Common myeloid progenitor, CD34-positive (primary cell): Measurements from ENCODE around the gene SMIM33.

ENCODE experiments used
- CTCF ChIA-PET: fragments of 350-600 bp; sonication (Branson Sonifier 250); formaldehyde crosslinking; loops from one replicate; lab custom pipeline; 2021; ENCODE audit warnings: antibody characterized with exemption; lab: Charles Lee
- POLR2A ChIA-PET: fragments of 350-600 bp; sonication (Branson Sonifier 250); formaldehyde crosslinking; loops from one replicate; lab custom pipeline; 2021; ENCODE audit warnings: antibody characterized with exemption; lab: Charles Lee
- DNase-seq, 3 donors: peaks; one replicate each; pipeline versions ENCODE4 v3.0.0 to v3.0.0-alpha.2; 2013
- H3K27ac ChIP-seq, 2 experiments: 1 replicate in 1 of 2; 2 replicates in 1 of 2; pipeline ENCODE4 v1.7.0; 2013; ENCODE audit warnings: inconsistent platforms in 2 of 2, low read length in 2 of 2, mild to moderate bottlenecking in 2 of 2, low read depth in 1 of 2, moderate library complexity in 1 of 2; ENCODE audit not compliant: severe bottlenecking in 2 of 2, insufficient read depth in 1 of 2, poor library complexity in 1 of 2
- H3K27me3 ChIP-seq, 5 experiments: replicated peaks in 2 of 5; 1 replicate in 3 of 5; 2 replicates in 2 of 5; pipeline versions ENCODE4 v1.6.1 to v1.7.0; 2013; ENCODE audit warnings: low read length in 4 of 5, mild to moderate bottlenecking in 2 of 5, moderate library complexity in 2 of 5, inconsistent platforms in 1 of 5; ENCODE audit not compliant: insufficient read depth in 5 of 5, control insufficient read depth in 4 of 5
- H3K36me3 ChIP-seq, 4 experiments: 1 replicate in 2 of 4; 2 replicates in 2 of 4; pipeline versions ENCODE4 v1.6.1 to v1.7.0; 2013; ENCODE audit warnings: low read length in 3 of 4, control low read depth in 1 of 4, mild to moderate bottlenecking in 1 of 4; ENCODE audit not compliant: control insufficient read depth in 4 of 4, insufficient read depth in 4 of 4
- H3K4me1 ChIP-seq, 4 experiments: 1 replicate in 3 of 4; 2 replicates in 1 of 4; pipeline versions ENCODE4 v1.6.1 to v1.7.1; 2013; ENCODE audit warnings: low read length in 3 of 4, mild to moderate bottlenecking in 3 of 4, control low read depth in 1 of 4, inconsistent platforms in 1 of 4, moderate library complexity in 1 of 4; ENCODE audit not compliant: control insufficient read depth in 4 of 4, insufficient read depth in 4 of 4; ENCODE audit errors: control extremely low read depth in 1 of 4
- H3K4me3 ChIP-seq, 7 experiments: 1 replicate in 4 of 7; 2 replicates in 3 of 7; pipeline versions ENCODE4 v1.5.1 to v1.7.0; 2013; ENCODE audit warnings: mild to moderate bottlenecking in 7 of 7, low read length in 6 of 7, moderate library complexity in 6 of 7, inconsistent platforms in 2 of 7, low read depth in 2 of 7, control low read depth in 1 of 7; ENCODE audit not compliant: insufficient read depth in 4 of 7, control insufficient read depth in 1 of 7; ENCODE audit errors: extremely low read depth in 1 of 7
- H3K9me3 ChIP-seq, 5 experiments: 1 replicate in 4 of 5; 2 replicates in 1 of 5; pipeline versions ENCODE4 v1.6.1 to v1.7.1; 2013; ENCODE audit warnings: low read length in 4 of 5, mild to moderate bottlenecking in 2 of 5, inconsistent platforms in 1 of 5, low read depth in 1 of 5, moderate library complexity in 1 of 5; ENCODE audit not compliant: control insufficient read depth in 4 of 5, insufficient read depth in 2 of 5; ENCODE audit errors: control extremely low read depth in 1 of 5
- WGBS: methylation state at CpG from one replicate; pipeline ENCODE4 v1.1.5; 2013; ENCODE audit not compliant: insufficient coverage; 5-methylcytosine and 5-hydroxymethylcytosine counted together

SMIM33 gene

DNA sequence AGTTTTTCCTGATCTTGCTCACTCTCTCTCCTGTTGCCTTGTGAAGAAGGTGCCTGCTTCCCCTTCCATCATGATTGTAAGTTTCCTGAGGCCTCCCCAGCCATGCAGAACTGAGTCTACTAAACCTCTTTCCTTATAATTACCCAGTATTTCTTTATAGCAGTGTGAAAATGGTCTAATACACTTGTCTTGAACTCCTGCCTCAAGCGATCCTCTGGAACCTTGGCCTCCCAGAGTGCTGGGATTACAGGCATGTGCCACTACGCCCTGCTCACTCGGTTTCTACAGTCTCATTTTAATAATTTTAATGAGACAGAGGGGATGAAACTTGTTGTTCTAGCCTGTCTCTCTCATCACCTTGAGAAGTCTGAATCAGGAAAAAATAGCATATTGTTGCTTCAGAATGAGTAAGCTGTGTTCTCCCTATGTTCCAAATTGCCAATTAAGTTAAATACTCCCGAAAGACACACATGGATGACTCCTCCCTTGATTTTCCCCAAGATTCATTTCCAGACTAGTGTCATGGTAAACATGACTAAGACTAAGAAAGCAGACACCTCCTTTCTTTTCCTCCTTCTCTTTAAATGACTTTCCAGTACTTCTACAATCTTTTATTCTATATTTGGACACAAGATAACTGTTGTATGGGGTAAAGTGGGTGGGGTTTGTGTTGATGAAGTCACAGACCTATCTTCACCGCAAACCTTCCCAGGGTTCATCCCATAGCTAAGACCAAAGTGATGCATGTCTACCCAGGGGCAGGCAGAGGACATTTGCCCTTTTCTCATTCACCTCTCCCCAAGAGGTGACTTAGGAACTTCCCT, 23.6 kb upstream of the SMIM33 start:
- CTCF ChIA-PET, result interaction anchor here (0.9 to 1.8 kb wide), 6 partner anchors 9 to 67 kb away, joined by 3 to 10 read pairs (median 3); no protein-coding TSS in a partner anchor
- POLR2A ChIA-PET, result no interaction called here
- no peak for DNase-seq

DNA sequence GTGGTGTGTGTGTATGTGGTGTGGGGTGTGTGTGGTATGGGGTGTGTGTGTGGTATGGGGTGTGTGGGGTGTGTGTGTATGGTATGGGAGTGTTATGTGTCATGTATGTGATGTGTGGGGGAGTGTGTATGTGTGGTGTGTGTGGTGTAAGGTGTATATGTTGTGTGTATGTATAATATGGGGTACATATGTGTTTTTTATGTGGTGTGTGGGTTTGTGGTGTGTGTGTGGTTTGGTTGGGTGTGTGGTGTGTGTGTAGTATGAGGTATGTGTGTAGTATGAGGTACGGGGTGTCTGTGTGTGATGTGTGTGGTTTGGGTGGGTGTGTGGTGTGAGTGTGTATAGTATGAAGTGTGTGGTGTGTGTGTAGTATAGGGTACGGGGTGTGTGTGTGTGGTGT, 19.6 kb upstream of the SMIM33 start:
- CTCF ChIA-PET, result interaction anchor here (0.6 kb wide), 1 partner anchor 127 kb away, joined by 3 read pairs; no protein-coding TSS in a partner anchor
- Histone ChIP-seq H3K36me3 (no peaks in the 10 kb centered on the region), H3K4me3 (no peak overlapping the region), H3K27me3 (no peaks in the 10 kb centered on the region), H3K9me3 (no peaks in the 10 kb centered on the region), H3K4me1 (no peaks in the 10 kb centered on the region), H3K27ac (no peak overlapping the region)
- no peak for DNase-seq
- POLR2A ChIA-PET, result no interaction called here
- 83% methylated on average over 2 of the region's 2 CpGs for WGBS

More for the DNA sequence above, 23.6 kb upstream of the SMIM33 start:
- peaks cover 5 to 23% (median 21%) of the 10 kb centered on the region in 4 experiments for H3K4me1 ChIP-seq
- H3K27me3 ChIP-seq, result no peaks in the 10 kb centered on the region
- WGBS, result 100% methylated on average over 3 of the region's 5 CpGs
- H3K9me3 ChIP-seq, result no peaks in the 10 kb centered on the region
- H3K4me3 ChIP-seq, result no peak overlapping the region
- no peaks in the 10 kb centered on the region for H3K36me3 ChIP-seq
- H3K27ac ChIP-seq, result no peak overlapping the region

DNA sequence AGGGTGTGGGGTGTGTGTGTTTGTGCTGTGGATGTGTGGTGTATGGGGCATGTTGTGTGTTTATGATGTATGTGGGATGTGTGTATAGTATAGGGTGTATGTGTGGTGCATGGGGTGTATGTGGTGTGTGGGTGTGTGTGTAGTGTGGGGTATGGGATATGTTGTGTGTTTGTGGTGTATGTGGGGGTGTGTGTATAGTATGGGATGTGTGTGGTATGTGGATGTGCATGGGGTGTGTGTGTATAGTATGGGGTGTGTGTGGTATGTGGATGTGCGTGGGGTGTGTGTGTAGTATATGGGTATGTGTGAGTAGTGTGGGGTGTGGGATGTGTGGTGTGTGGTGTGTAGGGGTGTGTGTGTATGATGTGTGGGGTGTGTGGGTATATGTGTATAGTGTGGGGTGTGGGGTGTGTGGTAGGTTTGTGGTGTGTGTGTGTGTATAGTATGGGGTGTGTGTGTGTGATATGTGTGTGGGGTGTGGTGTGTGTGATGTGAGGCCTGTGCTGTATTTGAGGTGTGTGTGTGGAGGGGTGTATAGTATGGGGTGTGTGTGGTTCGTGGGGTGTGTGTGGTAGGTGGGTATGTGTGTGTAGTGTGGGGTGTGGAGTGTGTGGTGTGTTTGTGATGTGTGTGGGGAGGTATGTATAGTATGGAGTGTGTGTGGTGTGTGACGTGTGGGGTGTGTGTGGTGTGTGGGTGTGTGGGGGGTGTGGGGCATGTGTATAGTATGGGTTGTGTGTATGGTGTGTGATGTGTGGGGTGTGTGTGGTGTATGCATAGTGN, 18.7 kb upstream of the SMIM33 start:
- ChIA-PET CTCF (no interaction called here), POLR2A (no interaction called here)
- Histone ChIP-seq H3K36me3 (no peaks in the 10 kb centered on the region), H3K27me3 (no peaks in the 10 kb centered on the region), H3K4me1 (no peaks in the 10 kb centered on the region), H3K27ac (no peak overlapping the region), H3K4me3 (no peak overlapping the region), H3K9me3 (no peaks in the 10 kb centered on the region)
- WGBS, result 69% methylated on average over 2 of the region's 3 CpGs
- no peak for DNase-seq

DNA sequence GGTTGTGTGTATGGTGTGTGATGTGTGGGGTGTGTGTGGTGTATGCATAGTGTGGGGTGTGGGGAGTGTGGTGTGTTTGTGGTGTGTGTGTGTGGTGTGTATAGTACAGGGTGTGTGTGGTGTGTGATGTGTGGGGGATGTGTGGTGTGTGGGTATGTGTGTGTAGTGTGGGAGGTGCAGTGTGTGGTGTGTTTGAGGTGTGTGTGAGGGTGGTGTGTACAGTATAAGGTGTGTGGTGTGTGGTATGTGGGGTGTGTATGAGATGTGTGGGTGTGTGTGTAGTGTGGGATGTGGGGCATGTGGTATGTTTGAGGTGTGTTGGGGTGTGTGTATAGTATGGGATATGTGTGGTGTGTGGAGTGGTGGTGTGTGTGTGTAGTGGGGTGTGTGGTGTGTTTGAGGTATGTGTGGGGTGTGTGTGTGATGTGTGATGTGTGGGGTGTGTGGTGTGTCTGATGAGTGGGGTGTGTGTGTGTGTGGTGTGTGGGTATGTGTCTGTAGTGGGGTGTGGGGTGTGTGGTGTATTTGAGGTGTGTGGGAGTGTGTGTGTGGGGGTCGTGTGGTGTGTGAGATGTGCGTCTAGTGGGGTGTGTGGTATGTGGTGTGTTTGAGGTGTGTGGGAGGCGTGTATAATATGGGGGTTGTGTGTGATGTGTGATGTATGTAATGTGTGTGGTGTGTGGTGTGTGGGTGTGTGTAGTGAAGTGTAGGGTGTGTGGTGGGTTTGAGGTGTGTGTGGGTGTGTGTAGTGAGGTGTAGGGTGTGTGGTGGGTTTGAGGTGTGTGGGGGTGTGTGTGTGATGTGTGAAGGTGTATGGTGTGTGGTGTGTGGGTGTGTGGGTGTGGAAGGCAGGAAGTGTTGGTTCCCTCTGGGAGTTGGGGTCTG, 16.9 kb upstream of the SMIM33 start:
- no peak for DNase-seq
- H3K4me3 ChIP-seq, result no peak overlapping the region
- CTCF ChIA-PET, result interaction anchor here (1.1 to 3.2 kb wide), 2 partner anchors 31 to 59 kb away, joined by 6 to 16 read pairs; no protein-coding TSS in a partner anchor
- POLR2A ChIA-PET, result no interaction called here
- peaks cover 0 to 8% (median 4%) of the 10 kb centered on the region in 4 experiments for H3K4me1 ChIP-seq
- WGBS, result 100% methylated on average over 3 of the region's 3 CpGs
- H3K36me3 ChIP-seq, result no peaks in the 10 kb centered on the region
- no peaks in the 10 kb centered on the region for H3K27me3 ChIP-seq
- H3K27ac ChIP-seq, result no peak overlapping the region
- no peaks in the 10 kb centered on the region for H3K9me3 ChIP-seq

DNA sequence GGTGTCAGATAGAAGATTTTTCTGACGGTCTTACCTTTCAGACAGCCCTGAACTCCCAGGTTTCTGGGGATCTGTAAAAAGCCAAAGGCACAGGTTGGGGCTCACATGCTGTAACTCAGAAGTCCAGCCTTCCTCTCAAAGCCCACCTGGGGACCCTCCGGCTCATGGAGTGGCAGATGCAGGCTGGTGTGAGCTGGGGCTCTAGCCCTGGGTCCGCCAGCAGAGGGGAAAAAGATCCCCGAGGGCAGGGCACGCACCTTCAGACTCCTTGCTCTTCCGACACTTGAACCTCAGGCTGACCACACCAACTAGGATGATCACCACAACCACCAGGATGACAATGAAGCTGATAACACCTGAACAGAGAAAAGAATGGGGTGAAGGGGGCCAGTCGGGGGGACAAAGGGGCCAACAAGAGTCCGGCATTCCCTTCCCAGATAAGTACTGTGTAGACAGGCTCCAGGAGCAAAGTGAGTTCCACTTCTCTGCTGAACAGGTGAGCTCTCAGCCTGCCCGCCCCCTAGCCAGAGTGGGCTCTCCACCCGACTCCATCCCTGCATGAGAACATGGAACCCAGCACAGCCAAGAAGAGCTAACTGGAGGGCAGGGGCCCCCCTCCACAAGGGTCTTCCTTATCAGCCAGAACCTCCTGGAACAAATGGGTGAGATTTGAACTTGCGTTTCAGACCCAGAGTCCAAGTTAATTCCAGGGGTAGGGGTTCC, 16.1 kb upstream of the SMIM33 start:
- Histone ChIP-seq H3K36me3 (no peaks in the 10 kb centered on the region), H3K4me3 (no peak overlapping the region), H3K9me3 (no peaks in the 10 kb centered on the region), H3K27ac (no peak overlapping the region), H3K4me1 (peaks cover 0 to 14% (median 9%) of the 10 kb centered on the region in 4 experiments), H3K27me3 (no peaks in the 10 kb centered on the region)
- CTCF ChIA-PET, result interaction anchor here (0.9 to 3.3 kb wide), 7 partner anchors 11 to 58 kb away, joined by 3 to 16 read pairs (median 4); partner anchors contain the start of genes DNAJC18 and STING1
- POLR2A ChIA-PET, result no interaction called here
- no peak for DNase-seq
- 100% methylated on average over 6 of the region's 11 CpGs for WGBS

DNA sequence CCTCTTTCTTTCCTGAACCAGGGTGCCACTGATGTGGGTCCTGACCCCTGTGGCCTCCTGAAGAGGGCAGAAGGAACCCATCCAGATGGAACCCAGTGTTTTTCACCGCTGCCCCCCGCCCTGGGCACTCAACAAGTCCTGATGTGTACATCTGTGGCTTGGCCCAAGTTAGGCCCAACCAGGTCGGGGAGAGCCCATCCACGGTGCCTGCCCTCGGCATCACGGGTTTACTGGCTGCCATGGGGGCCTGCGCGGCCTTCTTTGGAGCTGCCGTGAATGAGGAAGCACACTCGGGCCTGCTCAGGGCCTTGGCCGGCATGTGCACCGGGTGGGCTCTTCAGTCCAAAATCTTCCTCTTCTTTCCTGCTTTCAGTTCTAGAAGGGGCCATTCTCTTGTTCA, 14.0 kb upstream of the SMIM33 start:
- WGBS, result 92% methylated on average over 12 of the region's 12 CpGs
- no peak overlapping the region for H3K4me3 ChIP-seq
- no peak for DNase-seq
- no peaks in the 10 kb centered on the region for H3K27me3 ChIP-seq
- no peak overlapping the region for H3K27ac ChIP-seq
- no peaks in the 10 kb centered on the region for H3K36me3 ChIP-seq
- no peaks in the 10 kb centered on the region for H3K9me3 ChIP-seq
- CTCF ChIA-PET, result interaction anchor here (0.9 to 3.3 kb wide), 7 partner anchors 10 to 56 kb away, joined by 3 to 16 read pairs (median 3); partner anchors contain the start of gene DNAJC18
- H3K4me1 ChIP-seq, result peaks cover 0 to 15% (median 9%) of the 10 kb centered on the region in 4 experiments
- POLR2A ChIA-PET, result no interaction called here
